AG10803 (cell line): ENCODE measurements around the gene SUMF1.
"Not testable (repeated sequence)": the region's sequence is repeated elsewhere in the genome, so short reads cannot be mapped to it uniquely, and the experiment has no call there.

ENCODE experiments used
- DNase-seq: peaks from one replicate; pipeline ENCODE4 v3.0.0; 2010; ENCODE audit warnings: low read depth
- H3K4me3 ChIP-seq: 2 replicates; pipeline ENCODE4 v1.5.1; 2011; ENCODE audit warnings: mild to moderate bottlenecking, low read length, control low read depth
- TF ChIP-seq, protein P1 (sequence below): conservative IDR thresholded peaks from 2 replicates; pipeline ENCODE4 v1.5.1; 2011; ENCODE audit warnings: mild to moderate bottlenecking, low read length, control low read depth, inconsistent platforms

The SUMF1 gene

DNA sequence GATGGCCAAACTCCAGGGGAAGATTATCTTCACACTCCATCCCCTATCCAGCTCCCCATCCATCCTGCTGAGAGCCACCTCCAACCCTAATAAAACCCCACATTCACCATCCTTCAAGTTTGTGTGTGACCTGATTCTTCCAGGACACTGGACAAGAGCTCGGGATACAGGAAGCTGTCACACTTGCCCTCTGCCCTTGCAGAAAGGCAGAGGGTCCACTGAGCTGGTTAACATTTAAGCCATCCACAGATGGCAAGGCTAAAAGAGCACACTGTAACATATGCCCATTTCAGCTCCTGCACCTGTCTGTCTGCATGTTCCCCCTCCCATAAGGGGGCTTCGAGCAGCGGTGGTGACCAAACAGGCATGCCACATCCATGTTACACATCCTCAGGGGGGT is 134.1 kb downstream of the SUMF1 start:
- TF ChIP-seq, protein P1, sequence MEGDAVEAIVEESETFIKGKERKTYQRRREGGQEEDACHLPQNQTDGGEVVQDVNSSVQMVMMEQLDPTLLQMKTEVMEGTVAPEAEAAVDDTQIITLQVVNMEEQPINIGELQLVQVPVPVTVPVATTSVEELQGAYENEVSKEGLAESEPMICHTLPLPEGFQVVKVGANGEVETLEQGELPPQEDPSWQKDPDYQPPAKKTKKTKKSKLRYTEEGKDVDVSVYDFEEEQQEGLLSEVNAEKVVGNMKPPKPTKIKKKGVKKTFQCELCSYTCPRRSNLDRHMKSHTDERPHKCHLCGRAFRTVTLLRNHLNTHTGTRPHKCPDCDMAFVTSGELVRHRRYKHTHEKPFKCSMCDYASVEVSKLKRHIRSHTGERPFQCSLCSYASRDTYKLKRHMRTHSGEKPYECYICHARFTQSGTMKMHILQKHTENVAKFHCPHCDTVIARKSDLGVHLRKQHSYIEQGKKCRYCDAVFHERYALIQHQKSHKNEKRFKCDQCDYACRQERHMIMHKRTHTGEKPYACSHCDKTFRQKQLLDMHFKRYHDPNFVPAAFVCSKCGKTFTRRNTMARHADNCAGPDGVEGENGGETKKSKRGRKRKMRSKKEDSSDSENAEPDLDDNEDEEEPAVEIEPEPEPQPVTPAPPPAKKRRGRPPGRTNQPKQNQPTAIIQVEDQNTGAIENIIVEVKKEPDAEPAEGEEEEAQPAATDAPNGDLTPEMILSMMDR: no peak
- DNase-seq: no peak
- H3K4me3 ChIP-seq: no peak overlapping the region

DNA sequence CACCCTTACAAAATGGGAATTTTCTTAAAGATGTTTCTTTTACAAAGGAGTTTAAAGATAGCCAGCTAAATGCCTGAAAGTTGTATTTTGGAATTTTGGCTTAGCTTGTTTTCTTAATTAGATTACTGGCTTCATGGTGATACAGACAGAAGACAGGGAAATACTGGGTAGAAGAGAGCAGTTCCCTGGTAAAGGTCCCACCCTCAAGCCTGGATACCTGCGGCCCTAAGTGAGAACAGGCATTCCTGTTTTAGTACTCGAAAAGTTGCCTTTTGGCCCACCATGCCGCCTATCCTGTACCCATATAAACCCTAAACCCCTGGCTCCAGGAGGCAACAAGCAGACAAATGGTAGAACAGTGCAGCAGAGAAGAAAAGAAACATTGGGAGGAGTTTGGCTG is 134.5 kb downstream of the SUMF1 start:
- H3K4me3 ChIP-seq: no peak overlapping the region
- TF ChIP-seq, protein P1: no peak
- DNase-seq: no peak

DNA sequence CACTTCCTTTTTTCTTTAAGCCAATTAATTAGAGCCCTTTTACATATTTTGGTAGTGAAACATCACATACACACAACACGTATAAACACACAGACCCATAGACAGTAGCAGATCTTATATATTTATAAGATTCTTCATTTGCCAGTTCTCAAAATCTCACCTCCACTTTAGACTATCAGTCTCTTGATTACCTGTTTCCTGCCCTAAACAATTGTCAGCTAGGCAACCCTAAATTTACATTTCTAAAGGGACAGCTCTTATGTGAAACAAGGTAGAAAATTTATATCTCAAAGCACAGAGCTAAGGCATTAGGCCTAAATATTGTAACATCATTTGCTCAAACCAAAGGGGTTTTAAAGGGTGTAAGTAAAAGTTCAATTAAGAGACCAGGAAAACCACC is 135.0 kb downstream of the SUMF1 start:
- no peak overlapping the region for H3K4me3 ChIP-seq
- DNase-seq: no peak
- TF ChIP-seq, protein P1: no peak

DNA sequence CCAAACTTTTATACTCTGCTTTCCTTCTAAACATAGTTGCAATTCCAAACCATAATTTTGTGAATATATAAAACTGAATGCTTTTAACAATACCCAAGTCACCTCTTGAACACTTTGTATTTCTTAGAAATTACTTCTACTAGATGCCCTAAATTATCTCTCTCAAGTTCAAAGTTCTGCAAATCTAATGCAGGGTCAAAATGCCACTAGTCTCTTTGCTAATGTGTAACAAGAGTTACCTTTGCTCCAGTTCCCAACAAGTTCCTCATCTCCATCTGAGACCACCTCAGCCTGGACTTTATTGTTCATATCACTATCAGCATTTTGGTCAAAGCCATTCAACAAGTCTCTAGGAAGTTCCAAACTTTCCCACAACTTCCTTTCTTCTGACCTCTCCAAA is 137.3 kb downstream of the SUMF1 start:
- H3K4me3 ChIP-seq, DNase-seq: not testable (repeated sequence)

DNA sequence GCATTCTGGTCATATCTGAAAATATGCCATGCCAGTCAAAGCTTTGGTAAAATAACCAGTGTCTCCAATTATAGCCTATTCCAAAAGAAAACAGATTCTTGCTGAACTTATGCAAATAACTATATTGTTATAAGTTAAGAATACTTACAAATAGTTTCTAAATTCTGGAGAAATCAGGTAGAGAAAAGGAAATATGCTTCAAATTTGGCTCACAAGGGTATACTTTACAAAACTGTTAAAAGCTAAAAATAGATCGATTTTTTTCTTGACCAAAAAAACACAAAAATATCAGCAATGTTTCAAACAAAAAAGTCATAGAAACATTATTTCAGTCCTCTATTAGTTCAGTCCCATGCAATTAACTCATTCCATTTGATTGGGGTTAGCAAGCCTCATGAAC is 140.2 kb downstream of the SUMF1 start:
- DNase-seq: no peak
- TF ChIP-seq, protein P1: no peak
- H3K4me3 ChIP-seq: no peak overlapping the region

DNA sequence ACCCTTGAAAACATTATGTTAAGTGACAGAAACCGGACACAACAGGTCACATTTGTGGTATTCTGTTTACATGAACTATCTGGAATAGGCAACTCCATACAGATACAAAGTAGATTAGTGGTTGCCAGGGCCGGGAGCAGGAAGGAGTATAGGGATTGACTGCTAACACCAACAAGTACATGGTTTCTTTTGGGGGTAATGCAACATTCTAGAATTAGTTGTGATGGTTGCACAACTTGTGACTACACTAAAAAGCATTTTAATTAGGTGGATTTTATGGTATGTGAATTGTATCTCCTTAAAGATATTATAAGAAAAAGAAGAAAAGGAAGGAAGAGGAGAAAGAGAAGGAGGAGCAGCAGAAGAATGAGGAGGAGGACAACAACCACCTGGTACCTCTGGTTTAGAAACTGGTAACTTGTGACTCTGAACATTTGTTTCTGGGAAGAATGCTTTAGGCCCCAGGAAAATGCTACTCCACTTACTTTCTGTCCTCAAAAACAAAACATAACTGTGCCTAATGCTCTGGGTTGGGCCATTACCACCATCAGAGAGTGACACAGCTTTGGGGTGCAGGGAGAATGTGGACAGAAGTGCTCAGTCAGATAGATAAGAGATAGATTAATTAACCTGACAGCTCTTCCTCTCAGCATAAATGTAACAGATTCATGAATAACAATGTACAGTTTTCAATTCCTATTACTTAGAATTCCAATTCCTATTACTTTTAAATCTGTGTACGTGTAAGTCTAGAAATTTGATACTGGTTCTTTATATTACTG is 143.6 kb downstream of the SUMF1 start:
- no peak overlapping the region for H3K4me3 ChIP-seq
- peak; percentile 67 for DNase-seq
- TF ChIP-seq, protein P1: no peak

DNA sequence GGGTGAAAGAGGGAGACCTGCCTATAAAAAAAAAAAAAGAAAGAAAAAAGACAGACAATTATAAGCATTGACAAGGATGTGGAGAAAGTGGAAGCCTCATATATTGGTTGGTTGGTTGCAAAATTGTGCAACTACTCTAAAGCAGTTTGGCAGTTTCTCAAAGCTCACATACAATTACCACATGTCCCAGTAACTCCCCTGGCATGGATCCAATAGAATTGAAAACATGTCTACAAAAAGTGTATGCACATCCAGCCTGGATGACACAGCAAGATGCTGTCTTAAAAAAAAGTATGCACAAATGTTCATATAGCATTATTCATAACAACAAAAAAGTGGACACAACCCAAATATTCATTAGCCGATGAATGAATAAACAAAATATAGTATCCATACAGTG is 144.4 kb downstream of the SUMF1 start:
- TF ChIP-seq, protein P1: no peak
- no peak overlapping the region for H3K4me3 ChIP-seq
- peak; percentile 96 for DNase-seq

DNA sequence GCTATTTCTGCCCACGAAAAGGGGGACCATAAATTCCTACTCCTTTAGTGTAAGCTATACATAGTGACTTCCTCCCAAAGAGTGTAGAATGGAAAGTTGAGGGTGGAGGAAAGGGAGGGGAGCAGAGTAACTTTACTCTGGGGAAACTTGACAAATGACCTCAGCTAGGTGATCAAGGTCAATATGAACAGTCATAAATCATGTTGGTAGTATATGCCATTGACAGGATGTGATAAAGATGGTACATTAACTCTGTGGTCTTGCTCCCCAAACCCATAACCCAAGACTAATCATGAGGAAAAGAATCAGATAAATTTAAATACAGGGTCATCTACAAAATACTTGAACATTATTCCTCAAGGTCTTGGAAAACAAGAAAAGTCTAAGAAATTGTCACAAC is 145.3 kb downstream of the SUMF1 start:
- H3K4me3 ChIP-seq: no peak overlapping the region
- no peak for DNase-seq
- TF ChIP-seq, protein P1: no peak
